ENCODE data around the gene GALNT18.

GALNT18 gene

GRCh38 chr11:11387622-11388305 is 234.0 kb downstream of the GALNT18 start:
- no peak for TF ChIP-seq CTCF (conservative IDR thresholded peaks at IDR 0.05; ENCODE audit: low read depth, low read length)
- no peak for DNase-seq (ENCODE audit: low read depth)
- no peak overlapping the region for H3K4me3 ChIP-seq (ENCODE audit: low read depth, low read length)

GRCh38 chr11:11387207-11387606 is 234.6 kb downstream of the GALNT18 start:
- no peak for TF ChIP-seq CTCF (conservative IDR thresholded peaks at IDR 0.05; ENCODE audit: low read depth, low read length)
- DNase-seq (ENCODE audit: low read depth), result no peak
- no peak overlapping the region for H3K4me3 ChIP-seq (ENCODE audit: low read depth, low read length)

GRCh38 chr11:11384829-11385228 is 237.0 kb downstream of the GALNT18 start:
- no peak for TF ChIP-seq CTCF (conservative IDR thresholded peaks at IDR 0.05; ENCODE audit: low read depth, low read length)
- no peak overlapping the region for H3K4me3 ChIP-seq (ENCODE audit: low read depth, low read length)
- no peak for DNase-seq (ENCODE audit: low read depth)

GRCh38 chr11:11383995-11384394 is 237.8 kb downstream of the GALNT18 start:
- no peak overlapping the region for H3K4me3 ChIP-seq (ENCODE audit: low read depth, low read length)
- TF ChIP-seq CTCF (conservative IDR thresholded peaks at IDR 0.05; ENCODE audit: low read depth, low read length), result no peak
- DNase-seq (ENCODE audit: low read depth), result no peak

- H3K4me3 ChIP-seq (ENCODE audit: low read depth, low read length), result no peak overlapping the region
- DNase-seq (ENCODE audit: low read depth), result peak; percentile 63
- no peak for TF ChIP-seq CTCF (conservative IDR thresholded peaks at IDR 0.05; ENCODE audit: low read depth, low read length)
These were observed 238.8 kb downstream of the GALNT18 start for GRCh38 chr11:11382858-11383532.

GRCh38 chr11:11381471-11382105 is 240.2 kb downstream of the GALNT18 start:
- DNase-seq (ENCODE audit: low read depth), result no peak
- no peak for TF ChIP-seq CTCF (conservative IDR thresholded peaks at IDR 0.05; ENCODE audit: low read depth, low read length)
- H3K4me3 ChIP-seq (ENCODE audit: low read depth, low read length), result no peak overlapping the region
